HG02970 (cell line): ENCODE data around the gene APAF1.

Experiments used
- ATAC-seq: cut with Tn5 transposase; IDR thresholded peaks from one replicate; pipeline ENCODE4 v1.9.1; 2021; ENCODE audit warnings: mild to moderate bottlenecking, moderate library complexity, moderate number of reproducible peaks; ENCODE audit not compliant: unreplicated experiment, low FRiP score

Gene APAF1

DNA sequence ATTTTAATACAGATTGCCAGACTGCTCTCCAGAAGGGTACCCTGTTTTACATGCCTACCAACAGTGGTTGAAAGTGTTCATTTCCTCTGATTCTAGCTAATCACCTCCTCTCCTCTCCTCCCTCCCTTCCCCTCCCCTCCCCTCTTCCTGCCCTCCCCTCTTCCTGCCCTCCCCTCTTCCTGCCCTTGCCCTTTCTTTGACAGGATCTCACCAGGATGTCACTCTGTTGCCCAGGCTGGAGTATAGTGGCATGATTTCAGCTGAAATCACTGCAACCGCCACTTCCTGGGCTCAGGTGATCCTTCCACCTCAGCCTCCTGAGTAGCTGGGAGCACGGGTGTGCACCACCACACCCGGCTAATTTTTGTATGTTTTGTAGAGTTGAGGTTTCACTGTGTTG, 24.7 kb downstream of the APAF1 start:
- no peak for ATAC-seq

- no peak for ATAC-seq
These were observed 26.4 kb downstream of the APAF1 start for GRCh38 chr12:98671459-98671858.

DNA sequence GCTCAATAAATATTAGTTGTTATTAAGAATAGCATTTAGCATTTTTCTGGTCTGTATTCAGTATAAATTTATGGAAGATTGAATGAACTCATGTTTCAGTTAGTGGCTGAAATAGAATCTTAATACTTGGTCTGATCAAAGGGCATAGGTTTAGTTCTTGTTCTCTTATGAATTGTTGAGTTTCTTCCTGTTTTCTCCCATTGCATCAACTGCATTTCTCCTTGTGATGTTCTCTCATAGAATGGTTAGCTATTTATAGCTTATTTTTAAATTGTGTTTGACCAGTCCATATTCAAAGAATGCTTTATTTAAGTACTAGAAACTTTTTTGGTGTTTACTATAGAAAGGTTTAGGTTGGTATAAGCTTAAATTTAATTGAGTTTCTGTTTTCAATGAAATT, 29.8 kb downstream of the APAF1 start:
- no peak for ATAC-seq

DNA sequence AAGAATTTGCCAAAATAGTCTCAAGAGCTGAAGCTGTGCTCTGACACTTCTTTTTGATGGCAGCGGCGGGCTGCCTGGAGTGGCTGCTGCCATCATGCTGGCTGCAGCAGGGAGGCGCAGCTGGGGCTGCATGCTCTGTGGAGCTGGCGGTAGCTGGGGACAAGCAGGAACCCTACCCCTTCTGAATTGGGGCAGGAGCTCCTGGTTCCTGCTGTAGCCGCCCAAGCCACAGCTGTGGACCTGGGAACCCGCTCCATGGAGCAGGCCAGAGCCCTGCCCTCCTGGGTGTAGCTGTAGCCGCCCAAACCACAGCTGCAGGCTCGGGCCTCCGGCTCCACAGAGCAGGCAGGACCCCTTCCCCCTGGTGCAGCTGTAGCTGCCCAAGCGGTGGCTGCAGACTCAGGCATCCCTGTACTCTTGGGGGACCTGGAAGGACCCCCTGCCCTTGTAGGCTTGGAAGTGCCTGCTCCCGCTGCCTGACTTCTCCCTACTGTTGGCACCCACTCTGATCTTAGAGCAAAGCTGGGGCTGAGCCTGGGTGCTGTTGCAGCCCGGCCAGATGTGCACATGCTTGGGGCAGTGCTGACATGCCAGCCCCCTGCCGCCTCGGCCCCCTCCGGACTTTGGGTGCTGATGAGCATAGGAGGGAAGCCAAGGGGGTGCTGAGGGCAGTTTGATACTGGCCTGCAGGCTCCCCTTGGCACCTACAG, 33.3 kb downstream of the APAF1 start:
- no peak for ATAC-seq

- no peak for ATAC-seq
These were observed 34.0 kb downstream of the APAF1 start for GRCh38 chr12:98678946-98679610.

GRCh38 chr12:98679611-98680005, 34.5 kb downstream of the APAF1 start:
- no peak for ATAC-seq

- ATAC-seq, result no peak
These were observed 39.1 kb downstream of the APAF1 start for GRCh38 chr12:98684199-98684598.

GRCh38 chr12:98686603-98687002, 41.5 kb downstream of the APAF1 start:
- ATAC-seq, result no peak

DNA sequence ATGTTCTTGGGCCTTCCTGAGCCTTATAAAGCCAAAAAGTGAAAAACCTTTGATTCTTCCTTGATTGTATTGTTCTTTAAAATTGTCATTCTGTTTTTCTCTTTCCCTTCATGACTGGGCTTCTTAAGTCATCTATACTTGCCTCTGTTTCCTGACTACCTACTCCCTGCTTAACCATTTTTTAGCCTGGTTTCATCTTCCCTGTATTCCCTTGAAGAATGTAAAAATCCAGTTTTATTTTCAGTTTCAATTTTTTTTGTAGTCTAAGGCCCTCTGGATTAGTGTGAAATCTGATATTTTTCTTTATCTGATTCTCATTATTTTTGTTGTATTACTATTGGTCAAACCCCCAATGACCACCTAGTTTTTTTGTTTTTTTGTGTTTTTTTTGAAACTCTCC, 46.3 kb downstream of the APAF1 start:
- ATAC-seq, result no peak

DNA sequence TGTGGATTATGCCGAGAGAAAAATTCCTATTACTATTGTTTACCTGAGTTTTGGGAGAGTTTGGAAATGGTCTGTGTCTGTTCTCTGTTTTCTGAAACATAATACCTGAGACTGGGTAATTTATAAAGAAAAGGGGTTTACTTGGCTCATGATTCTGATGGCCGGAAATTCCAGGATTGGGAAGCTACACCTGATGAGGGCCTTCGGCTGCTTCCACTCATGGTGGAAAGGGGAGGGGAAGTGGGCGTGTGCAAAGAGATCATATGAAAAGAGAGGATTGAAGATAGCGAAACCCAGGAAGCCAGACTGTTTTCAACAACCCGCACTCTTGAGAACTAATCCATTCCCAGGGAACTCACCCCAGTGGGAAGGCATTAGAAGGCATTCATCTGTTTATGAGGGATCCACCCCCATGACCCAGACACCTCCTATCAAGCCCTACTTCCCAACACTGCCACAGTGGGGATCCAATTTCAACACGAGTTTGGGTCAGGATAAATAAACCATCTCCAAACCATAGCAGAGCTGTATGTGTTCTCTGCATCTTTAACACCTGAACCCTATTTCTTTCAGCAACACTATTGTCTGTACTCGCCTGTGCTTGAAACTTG, 51.1 kb downstream of the APAF1 start:
- no peak for ATAC-seq

DNA sequence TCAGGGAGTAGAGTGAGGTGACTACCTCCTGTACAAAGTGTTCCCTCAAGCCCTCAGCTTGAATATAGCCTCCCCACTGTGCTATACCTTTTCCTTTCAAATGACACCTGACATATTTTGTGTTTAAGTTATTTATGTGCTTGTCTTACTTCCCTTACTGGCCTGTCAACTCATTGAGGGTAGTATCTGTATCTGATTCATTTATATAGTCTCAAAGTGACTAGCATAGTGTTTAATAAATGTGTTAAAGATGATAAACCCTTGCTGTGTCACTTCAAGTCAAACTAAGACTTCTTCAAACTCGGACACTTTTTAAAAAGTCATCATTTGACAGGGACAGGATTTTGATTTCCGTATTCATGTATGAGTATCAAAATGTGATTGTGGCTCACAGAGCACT, 52.1 kb downstream of the APAF1 start:
- ATAC-seq, result no peak

DNA sequence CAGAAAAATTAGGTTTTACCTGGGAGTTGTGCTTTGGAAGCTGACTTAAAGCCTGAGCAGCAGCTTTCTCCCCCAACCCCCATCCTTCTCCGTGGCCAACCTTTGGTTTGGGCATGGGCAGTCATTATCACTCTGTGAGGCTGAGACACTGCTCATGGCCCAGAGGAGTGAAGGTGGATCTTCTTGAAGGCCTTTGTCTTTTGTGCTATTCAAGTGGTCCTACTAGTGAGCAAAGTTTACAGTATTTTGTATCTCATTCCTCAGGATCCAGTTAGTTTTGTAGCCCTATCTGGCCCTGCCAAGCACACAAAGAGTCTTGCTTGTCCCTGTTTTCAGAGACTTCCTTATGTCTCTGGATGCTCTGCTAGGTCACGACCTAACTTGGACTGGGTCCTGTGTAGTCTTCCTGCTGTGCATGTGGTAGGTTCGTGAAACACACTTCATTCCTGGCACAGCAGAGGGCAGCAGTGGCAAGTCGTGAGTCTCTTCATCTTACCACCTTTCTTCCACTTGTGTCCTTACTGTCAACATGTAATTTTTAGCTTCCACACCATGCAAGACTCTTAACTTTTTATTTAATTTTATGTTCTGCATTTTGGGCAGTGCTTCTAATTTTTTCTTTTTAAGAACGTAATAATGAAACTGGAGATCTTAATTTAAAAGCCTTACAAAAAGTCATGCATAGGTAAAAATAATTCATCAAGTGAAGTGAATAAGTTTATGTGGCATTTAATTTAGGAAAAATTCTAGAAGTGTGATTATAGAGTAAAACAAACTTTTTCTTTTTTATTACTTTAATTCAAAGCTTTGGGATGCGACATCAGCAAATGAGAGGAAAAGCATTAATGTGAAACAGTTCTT, 53.7 kb downstream of the APAF1 start:
- no peak for ATAC-seq

GRCh38 chr12:98699586-98699985, 54.5 kb downstream of the APAF1 start:
- ATAC-seq, result no peak

DNA sequence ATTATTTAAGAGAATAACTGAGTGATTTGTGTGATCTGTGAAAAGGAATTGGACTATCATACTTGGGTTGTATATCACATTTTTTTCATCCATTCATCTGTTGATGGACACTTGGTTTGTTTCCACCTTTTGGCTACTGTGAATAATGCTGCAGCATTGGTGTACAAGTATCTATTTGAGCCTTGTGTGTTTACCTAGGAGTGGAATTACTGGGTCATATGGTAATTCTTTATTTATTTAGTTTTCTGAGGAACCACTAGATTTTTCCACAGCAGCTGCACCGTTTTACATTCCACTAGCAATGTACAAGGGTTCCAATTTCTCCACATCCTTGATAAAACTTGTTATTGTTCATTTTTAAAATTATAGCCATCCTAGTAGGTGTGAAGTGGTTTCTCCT, 56.1 kb downstream of the APAF1 start:
- ATAC-seq, result no peak

GRCh38 chr12:98709022-98709421, 63.9 kb downstream of the APAF1 start:
- no peak for ATAC-seq

DNA sequence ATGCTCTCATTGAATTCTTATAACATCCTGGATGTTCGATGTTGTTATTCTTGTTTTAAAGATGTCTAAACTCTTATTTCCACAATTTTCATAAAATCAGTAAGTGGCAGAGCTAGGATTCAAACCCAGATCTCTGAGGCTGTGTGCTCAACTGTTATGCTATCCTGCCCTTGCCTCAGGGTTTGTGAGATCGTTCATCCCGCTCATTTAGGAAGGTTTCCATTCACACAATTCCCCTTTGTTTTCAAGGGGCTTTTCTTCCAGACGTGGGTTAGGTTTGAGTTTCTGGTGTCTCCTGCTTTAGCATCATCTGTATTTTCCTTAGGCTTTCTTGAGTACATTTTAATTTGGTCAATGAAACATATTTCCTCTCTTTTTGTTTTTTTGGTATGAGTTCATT, 69.3 kb downstream of the APAF1 start:
- no peak for ATAC-seq

DNA sequence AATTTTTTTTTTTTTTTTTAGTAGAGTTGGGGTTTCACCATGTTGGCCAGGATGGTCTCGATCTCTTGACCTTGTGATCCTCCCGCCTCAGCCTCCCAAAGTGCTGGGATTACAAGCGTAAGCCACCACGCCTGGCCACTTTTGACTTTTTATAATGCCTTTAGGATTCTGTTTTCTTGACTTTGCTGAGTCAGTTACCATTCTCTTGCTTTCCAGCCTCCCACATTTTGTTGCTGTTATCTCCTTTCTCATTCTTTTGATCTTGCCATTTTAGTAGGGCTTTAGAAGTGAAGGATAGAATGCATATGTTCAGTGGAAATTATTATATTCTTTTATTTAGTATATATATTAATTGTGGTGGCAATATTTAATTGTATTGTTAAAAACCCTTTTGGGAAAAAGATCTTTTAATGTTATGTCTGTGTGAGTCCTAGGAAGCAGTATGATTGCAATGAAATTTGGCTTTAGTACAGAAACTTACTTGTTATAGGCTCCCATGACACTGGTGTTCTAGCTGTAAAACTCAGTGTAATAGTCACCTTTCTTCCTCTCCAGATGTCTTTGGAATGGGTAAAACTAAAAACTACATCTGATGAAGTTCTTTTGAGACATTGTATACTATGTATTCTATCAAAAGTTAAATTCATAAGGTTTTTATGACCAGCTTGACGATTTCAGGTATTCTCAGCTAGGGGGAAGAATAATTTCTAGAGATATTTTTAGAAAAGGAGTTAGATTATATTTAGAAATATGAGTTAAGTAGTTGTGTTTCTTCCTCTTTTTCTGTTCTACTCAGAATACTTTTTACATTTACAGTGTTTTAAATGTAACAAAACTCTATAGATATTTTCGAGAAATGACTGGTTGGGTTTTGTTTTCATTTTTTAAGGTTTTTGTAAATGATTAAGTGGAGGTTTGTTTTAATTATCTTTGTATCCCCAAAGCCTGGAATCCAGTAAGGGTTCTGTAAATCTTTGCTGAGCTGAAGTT, 74.7 kb downstream of the APAF1 start:
- ATAC-seq, result no peak

GRCh38 chr12:98721204-98721702, 76.2 kb downstream of the APAF1 start:
- no peak for ATAC-seq

- no peak for ATAC-seq
These were observed 79.5 kb downstream of the APAF1 start for GRCh38 chr12:98724384-98725155.
